Fibroblast of skin of right quadriceps (primary cell): ENCODE measurements around the gene TRERF1.
"Not testable (repeated sequence)": the region's sequence is repeated elsewhere in the genome, so short reads cannot be mapped to it uniquely, and the experiment has no call there.

Experiments
- DNase-seq: peaks from one replicate; pipeline ENCODE4 v3.0.0-alpha.2; 2013

Gene TRERF1

DNA sequence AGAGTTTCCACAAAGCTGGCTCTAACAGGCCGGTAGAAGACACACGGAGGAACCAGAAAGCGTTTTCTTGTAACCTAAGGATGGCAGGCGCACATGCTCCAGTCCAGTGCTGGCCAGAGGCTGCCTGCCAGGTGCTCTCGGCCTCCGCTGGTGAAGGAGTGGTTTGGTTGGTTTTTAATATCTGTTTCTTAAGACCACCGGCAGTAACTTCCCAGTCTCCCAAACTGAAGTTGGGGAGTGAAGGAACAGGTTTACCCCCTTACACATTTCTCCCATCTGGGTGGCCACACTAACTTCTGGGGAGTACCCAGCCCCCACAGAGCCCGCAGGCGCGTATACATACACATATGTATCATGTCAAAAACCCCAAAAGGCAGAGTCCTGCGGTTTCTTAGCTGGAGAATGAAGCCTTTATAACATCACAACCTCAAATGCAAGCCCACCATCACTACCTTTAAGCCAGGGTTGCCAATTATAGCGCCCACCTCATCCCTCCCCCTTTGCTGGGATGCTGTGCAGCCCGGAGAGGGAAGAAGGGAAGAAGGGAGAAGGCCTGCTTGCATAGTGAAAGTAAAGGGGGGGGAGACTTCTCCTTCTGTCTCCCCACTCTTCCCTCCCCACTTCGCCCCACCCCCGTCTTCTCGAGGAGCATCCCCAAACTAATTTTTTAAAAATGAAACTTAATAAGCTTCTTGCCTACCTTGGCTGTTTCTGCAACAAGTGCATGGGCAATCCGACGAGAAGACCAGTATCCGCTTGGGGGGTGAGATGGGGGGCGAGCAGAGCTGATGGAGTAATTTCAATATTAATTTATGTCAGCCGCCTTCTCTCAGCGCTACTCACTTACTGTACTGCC is 1.0 kb downstream of the TRERF1 start:
- no peak for DNase-seq

- peak; percentile 21 for DNase-seq
These were observed 1.7 kb downstream of the TRERF1 start for GRCh38 chr6:42449917-42450476.

- DNase-seq, result no peak
These were observed 2.6 kb downstream of the TRERF1 start for GRCh38 chr6:42448927-42449659.

GRCh38 chr6:42448391-42448790 is 3.3 kb downstream of the TRERF1 start:
- DNase-seq, result no peak

DNA sequence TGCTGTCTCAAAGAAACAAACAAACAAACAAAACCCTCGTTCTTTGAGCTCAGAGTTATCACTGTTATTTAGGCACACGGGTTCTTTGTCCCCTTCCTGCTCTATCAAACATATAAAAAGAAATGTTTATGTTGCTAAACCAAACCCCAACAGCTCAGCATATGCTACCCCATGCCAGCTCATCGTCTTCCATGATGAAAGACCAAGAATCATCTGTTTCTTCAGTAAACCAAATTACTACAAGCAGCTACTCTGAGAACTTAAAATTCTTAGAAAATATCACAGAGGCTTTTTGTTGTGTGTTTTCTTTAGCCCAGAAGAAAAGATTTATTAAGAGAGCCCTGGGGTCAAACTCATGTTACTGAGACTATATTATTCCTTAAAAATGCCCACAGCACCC is 4.7 kb downstream of the TRERF1 start:
- no peak for DNase-seq

DNA sequence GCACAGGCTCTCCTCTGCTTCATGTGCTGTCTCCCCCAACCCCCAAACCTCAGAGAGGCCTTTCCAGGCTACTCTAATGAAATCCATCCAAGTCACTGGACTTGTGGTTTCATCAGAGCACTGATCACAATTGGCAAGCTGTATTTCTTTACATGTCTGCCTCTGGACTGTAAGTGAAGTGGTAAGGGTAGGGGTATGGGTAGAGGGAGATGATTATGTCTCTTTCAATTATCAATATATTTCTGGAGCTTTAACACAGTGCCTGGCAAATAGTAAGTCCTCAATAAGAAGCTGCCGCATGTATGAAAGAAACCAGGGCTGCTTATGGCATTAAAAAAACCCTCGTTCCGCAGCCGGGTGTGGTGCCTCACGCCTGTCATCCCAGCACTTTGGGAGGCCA is 5.4 kb downstream of the TRERF1 start:
- DNase-seq, result no peak

DNA sequence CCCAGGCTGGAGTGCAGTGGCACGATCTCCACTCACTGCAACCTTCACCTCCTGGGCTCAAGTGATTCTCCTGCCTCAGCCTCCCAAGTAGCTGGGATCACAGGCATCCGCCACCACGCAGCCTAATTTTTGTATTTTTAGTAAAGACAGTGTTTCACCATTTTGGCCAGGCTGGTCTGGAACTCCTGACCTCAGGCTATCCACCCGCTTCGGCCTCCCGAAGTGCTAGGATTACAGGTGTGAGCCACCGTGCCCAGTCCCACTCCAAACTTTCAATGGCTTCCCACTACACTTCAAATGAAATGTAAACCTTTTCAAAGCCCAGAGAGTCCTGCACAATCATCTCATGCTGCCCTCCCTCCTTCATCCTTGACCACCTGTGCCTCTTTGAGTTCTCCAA is 5.8 kb downstream of the TRERF1 start:
- DNase-seq, result not testable (repeated sequence)

GRCh38 chr6:42443312-42444060 is 8.2 kb downstream of the TRERF1 start:
- no peak for DNase-seq

DNA sequence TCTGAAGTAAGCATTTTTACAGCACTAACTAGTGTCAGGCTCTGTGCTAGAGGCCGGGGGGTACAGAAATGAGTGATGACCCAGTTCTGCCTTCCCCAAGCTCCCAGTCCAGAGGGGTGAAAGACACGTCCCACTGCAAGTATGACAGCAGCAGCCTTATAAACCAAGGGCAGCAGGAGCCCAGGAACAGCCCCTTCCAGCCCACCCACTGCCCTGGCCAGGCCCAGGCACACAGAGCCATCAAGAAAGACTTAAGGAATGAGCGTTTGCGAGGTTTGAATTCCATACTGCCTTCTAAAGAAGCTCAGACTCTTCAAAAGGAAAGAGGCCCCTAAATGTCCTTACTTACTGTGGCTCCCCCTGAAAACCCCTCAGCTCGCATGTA is 10.0 kb downstream of the TRERF1 start:
- peak; percentile 49 for DNase-seq

- peak; percentile 64 for DNase-seq
These were observed 10.7 kb downstream of the TRERF1 start for GRCh38 chr6:42440778-42441696.

- no peak for DNase-seq
These were observed 11.7 kb downstream of the TRERF1 start for GRCh38 chr6:42440027-42440426.

DNA sequence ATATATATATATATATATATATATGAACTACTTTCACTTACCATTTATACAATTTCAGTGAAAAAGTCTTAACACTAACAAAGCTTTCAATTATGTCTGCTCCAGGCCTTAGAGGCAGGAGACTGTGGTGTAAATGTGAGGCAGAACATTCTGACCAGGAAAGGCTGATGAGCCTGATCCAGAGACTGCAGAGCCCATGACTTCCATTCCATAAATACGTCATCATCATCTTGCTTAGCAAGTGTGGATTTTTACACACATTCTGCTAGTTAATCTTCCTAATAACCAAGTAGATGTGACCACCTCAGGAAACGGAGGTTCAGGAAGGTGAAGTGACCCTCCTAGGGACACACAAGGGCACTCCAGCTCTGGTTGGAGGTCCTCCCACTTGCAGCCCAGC is 14.9 kb downstream of the TRERF1 start:
- peak; percentile 34 for DNase-seq

GRCh38 chr6:42434237-42434636 is 17.5 kb downstream of the TRERF1 start:
- no peak for DNase-seq

GRCh38 chr6:42433409-42433808 is 18.3 kb downstream of the TRERF1 start:
- no peak for DNase-seq

- DNase-seq, result no peak
These were observed 19.8 kb downstream of the TRERF1 start for GRCh38 chr6:42431877-42432276.

GRCh38 chr6:42431356-42431755 is 20.4 kb downstream of the TRERF1 start:
- no peak for DNase-seq

DNA sequence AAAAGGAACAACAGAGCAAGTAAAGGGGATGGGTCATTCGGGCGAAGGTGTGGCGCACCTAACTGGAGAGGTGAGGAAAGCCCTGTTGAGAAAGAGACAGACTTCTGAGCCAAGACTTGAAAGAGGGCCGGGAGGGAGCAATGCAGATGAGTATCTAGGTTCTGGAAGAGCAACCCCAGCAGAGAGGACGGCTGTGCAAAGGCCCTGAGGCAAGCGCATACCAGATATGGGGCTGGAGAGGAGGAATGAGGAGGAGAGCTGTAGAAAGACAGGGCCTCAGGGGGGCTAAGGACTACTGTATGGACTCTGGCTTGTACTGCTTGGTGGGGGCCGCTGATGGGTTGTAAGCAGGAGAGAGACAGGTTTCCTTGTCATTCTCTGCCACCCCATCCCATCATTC is 21.9 kb downstream of the TRERF1 start:
- no peak for DNase-seq

- DNase-seq, result no peak
These were observed 22.6 kb downstream of the TRERF1 start for GRCh38 chr6:42429042-42429585.

- peak; percentile 49 for DNase-seq
These were observed 23.2 kb downstream of the TRERF1 start for GRCh38 chr6:42428326-42429041.

DNA sequence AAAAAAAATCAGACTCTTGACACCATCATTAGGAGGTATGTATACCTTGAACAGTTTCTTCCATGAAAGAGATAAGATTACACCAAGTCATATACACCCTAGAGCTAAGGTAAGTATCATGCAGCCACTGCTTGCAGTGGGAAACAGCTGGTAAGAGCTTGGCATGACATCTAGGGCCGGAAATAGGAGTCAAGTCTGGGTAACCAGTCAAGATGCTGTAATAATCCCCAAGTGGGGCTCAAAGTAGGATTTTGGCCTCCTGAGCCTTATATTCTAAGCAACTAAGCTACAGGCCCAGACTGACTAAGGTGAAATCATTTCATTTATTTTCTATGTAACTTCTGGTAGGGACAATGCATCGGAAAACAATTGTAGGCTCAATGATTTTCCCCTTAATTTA is 23.9 kb downstream of the TRERF1 start:
- DNase-seq, result no peak

- no peak for DNase-seq
These were observed 25.5 kb downstream of the TRERF1 start for GRCh38 chr6:42426191-42426590.
